HG03060 (cell line): ENCODE measurements around the gene KIAA0825.
A peak's percentile ranks its signal among the peaks of the same experiment; 100 is the strongest.

Experiments
- ATAC-seq: cut with Tn5 transposase; IDR thresholded peaks from one replicate; pipeline ENCODE4 v1.9.1; 2021; ENCODE audit warnings: low read depth, moderate number of reproducible peaks; ENCODE audit not compliant: unreplicated experiment

The KIAA0825 gene

GRCh38 chr5:94618493-94619328, at the start of gene KIAA0825, which contains the start of gene SLF1:
KIAA0825 (minus strand) TSS chr5:94618604; CDS start chr5:94537126, 81,478 bp downstream.
SLF1 (plus strand) TSS chr5:94618669; CDS start chr5:94628811, 10,142 bp downstream.
- ATAC-seq, result peak; percentile 79

- ATAC-seq, result no peak
These were observed 49.5 kb upstream of the KIAA0825 start for GRCh38 chr5:94667937-94668336.

GRCh38 chr5:94661086-94661485, 42.7 kb upstream of the KIAA0825 start:
- ATAC-seq, result no peak

- ATAC-seq, result no peak
These were observed 42.1 kb upstream of the KIAA0825 start for GRCh38 chr5:94660506-94660905.

GRCh38 chr5:94658272-94658671, 39.9 kb upstream of the KIAA0825 start:
- ATAC-seq, result no peak

GRCh38 chr5:94649874-94650273, 31.5 kb upstream of the KIAA0825 start:
- no peak for ATAC-seq

GRCh38 chr5:94646758-94647157, 28.4 kb upstream of the KIAA0825 start:
- ATAC-seq, result no peak

GRCh38 chr5:94645053-94645452, 26.6 kb upstream of the KIAA0825 start:
- ATAC-seq, result no peak

GRCh38 chr5:94640176-94640575, 21.8 kb upstream of the KIAA0825 start:
- ATAC-seq, result no peak

GRCh38 chr5:94632024-94632423, 13.6 kb upstream of the KIAA0825 start:
- peak; percentile 95 for ATAC-seq

GRCh38 chr5:94627191-94627590, 8.8 kb upstream of the KIAA0825 start:
- no peak for ATAC-seq

- ATAC-seq, result no peak
These were observed 5.5 kb upstream of the KIAA0825 start for GRCh38 chr5:94623877-94624276.

- no peak for ATAC-seq
These were observed 4.6 kb upstream of the KIAA0825 start for GRCh38 chr5:94623011-94623410.

GRCh38 chr5:94621763-94622162, 3.4 kb upstream of the KIAA0825 start:
- no peak for ATAC-seq

GRCh38 chr5:94620256-94620655, 1.9 kb upstream of the KIAA0825 start:
- no peak for ATAC-seq

- peak; percentile 21 for ATAC-seq
These were observed 343 bp downstream of the KIAA0825 start for GRCh38 chr5:94618029-94618492.

GRCh38 chr5:94615862-94616261, 2.5 kb downstream of the KIAA0825 start:
- no peak for ATAC-seq

- no peak for ATAC-seq
These were observed 4.1 kb downstream of the KIAA0825 start for GRCh38 chr5:94614156-94614805.

GRCh38 chr5:94613583-94613982, 4.8 kb downstream of the KIAA0825 start:
- ATAC-seq, result no peak

- no peak for ATAC-seq
These were observed 23.0 kb downstream of the KIAA0825 start for GRCh38 chr5:94595281-94595840.
